Endothelial cell (in vitro differentiated cells): ENCODE results near the gene CABS1. TPM values are rescaled to one million over a fixed set of nuclear protein-coding genes. Genes with fewer than 3 reads are reported as not detected.

Experiments
- DNase-seq: peaks from one replicate; pipeline ENCODE4 v3.0.0; 2021; ENCODE audit warnings: low spot score
- H3K27ac Mint-ChIP-seq: one replicate; pipeline ENCODE4 v1.8.0; 2021; ENCODE audit warnings: mixed read lengths, inconsistent platforms; ENCODE audit not compliant: unreplicated experiment
- H3K27me3 Mint-ChIP-seq: one replicate; pipeline ENCODE4 v1.8.0; 2021; ENCODE audit warnings: mild to moderate bottlenecking, moderate library complexity, mixed read lengths, inconsistent platforms; ENCODE audit not compliant: unreplicated experiment
- H3K36me3 Mint-ChIP-seq: one replicate; pipeline ENCODE4 v1.8.0; 2021; ENCODE audit warnings: mild to moderate bottlenecking, low read depth, mixed read lengths, inconsistent platforms; ENCODE audit not compliant: unreplicated experiment
- H3K4me1 Mint-ChIP-seq: one replicate; pipeline ENCODE4 v1.8.0; 2021; ENCODE audit warnings: mild to moderate bottlenecking, mixed read lengths, inconsistent platforms; ENCODE audit not compliant: unreplicated experiment
- H3K4me3 Mint-ChIP-seq: one replicate; pipeline ENCODE4 v1.8.0; 2021; ENCODE audit warnings: mild to moderate bottlenecking, mixed read lengths, inconsistent platforms; ENCODE audit not compliant: unreplicated experiment
- H3K9me3 Mint-ChIP-seq: one replicate; pipeline ENCODE4 v1.8.0; 2021; ENCODE audit warnings: mixed read lengths, inconsistent platforms; ENCODE audit not compliant: unreplicated experiment
- CTCF ChIP-seq: fragments of 200-600 bp; sonication (generic); IDR thresholded peaks from one replicate; pipeline ENCODE4 v1.5.0; 2021; ENCODE audit warnings: antibody characterized with exemption; ENCODE audit not compliant: unreplicated experiment
- total RNA-seq: library from RNA; stranded (reverse); fragmentation: NEBNext Ultra II Directional; extraction: Animal tissue kit (Norgen Biotek cat#: 25700); gene quantifications from one replicate; pipeline ENCODE4 v1.2.1, GENCODE V29; 2021; ENCODE audit not compliant: unreplicated experiment

The CABS1 gene
- total RNA-seq, 1 donor from 2014 or later, result not detected

GRCh38 chr4:70313736-70314135 lies 21.0 kb upstream of the CABS1 start:
- H3K4me3 Mint-ChIP-seq, result no peak overlapping the region
- no peak overlapping the region for H3K27ac Mint-ChIP-seq
- H3K36me3 Mint-ChIP-seq, result no peaks in the 10 kb centered on the region
- no peak for DNase-seq
- H3K9me3 Mint-ChIP-seq, result no peaks in the 10 kb centered on the region
- TF ChIP-seq CTCF, result no peak
- H3K27me3 Mint-ChIP-seq, result no peaks in the 10 kb centered on the region
- no peaks in the 10 kb centered on the region for H3K4me1 Mint-ChIP-seq

GRCh38 chr4:70315928-70316327 lies 18.9 kb upstream of the CABS1 start:
- no peak for DNase-seq
- H3K4me3 Mint-ChIP-seq, result no peak overlapping the region
- no peaks in the 10 kb centered on the region for H3K36me3 Mint-ChIP-seq
- no peaks in the 10 kb centered on the region for H3K9me3 Mint-ChIP-seq
- H3K27me3 Mint-ChIP-seq, result no peaks in the 10 kb centered on the region
- no peaks in the 10 kb centered on the region for H3K4me1 Mint-ChIP-seq
- no peak overlapping the region for H3K27ac Mint-ChIP-seq
- no peak for TF ChIP-seq CTCF

- Mint-ChIP-seq H3K27ac (no peak overlapping the region), H3K4me1 (no peaks in the 10 kb centered on the region), H3K9me3 (no peaks in the 10 kb centered on the region), H3K4me3 (no peak overlapping the region), H3K27me3 (no peaks in the 10 kb centered on the region), H3K36me3 (no peaks in the 10 kb centered on the region)
- no peak for TF ChIP-seq CTCF
- DNase-seq, result no peak
Measured at GRCh38 chr4:70326052-70326451, 8.7 kb upstream of the CABS1 start.

GRCh38 chr4:70336043-70336442 lies 1.3 kb downstream of the CABS1 start:
- no peaks in the 10 kb centered on the region for H3K4me1 Mint-ChIP-seq
- no peak overlapping the region for H3K4me3 Mint-ChIP-seq
- TF ChIP-seq CTCF, result no peak
- H3K27me3 Mint-ChIP-seq, result no peaks in the 10 kb centered on the region
- no peaks in the 10 kb centered on the region for H3K36me3 Mint-ChIP-seq
- H3K27ac Mint-ChIP-seq, result no peak overlapping the region
- no peaks in the 10 kb centered on the region for H3K9me3 Mint-ChIP-seq
- DNase-seq, result no peak

- TF ChIP-seq CTCF, result no peak
- Mint-ChIP-seq H3K36me3 (no peaks in the 10 kb centered on the region), H3K4me3 (no peak overlapping the region), H3K27me3 (no peaks in the 10 kb centered on the region), H3K27ac (no peak overlapping the region), H3K9me3 (no peaks in the 10 kb centered on the region), H3K4me1 (no peaks in the 10 kb centered on the region)
- no peak for DNase-seq
Measured at GRCh38 chr4:70337886-70338420, 3.2 kb downstream of the CABS1 start.
